Progenitor cell of endocrine pancreas (in vitro differentiated cells): ENCODE results near the gene DHDH. TPM values are rescaled to one million over a fixed set of nuclear protein-coding genes. Genes with fewer than 3 reads are reported as not detected.

Experiments used
- DNase-seq: peaks from one replicate; pipeline ENCODE4 v3.0.0; 2021; ENCODE audit warnings: low spot score; ENCODE audit not compliant: unreplicated experiment
- H3K27ac Mint-ChIP-seq: 2 replicates; pipeline ENCODE4 v1.8.0; 2021; ENCODE audit warnings: mild to moderate bottlenecking, moderate library complexity, mixed read lengths
- H3K27me3 Mint-ChIP-seq: 2 replicates; pipeline ENCODE4 v1.8.0; 2021; ENCODE audit warnings: mixed read lengths
- H3K36me3 Mint-ChIP-seq: 2 replicates; pipeline ENCODE4 v1.8.0; 2022; ENCODE audit warnings: mixed read lengths; ENCODE audit not compliant: insufficient read depth
- H3K4me1 Mint-ChIP-seq: 2 replicates; pipeline ENCODE4 v1.8.0; 2021; ENCODE audit warnings: low read depth, mixed read lengths
- H3K4me3 Mint-ChIP-seq: 2 replicates; pipeline ENCODE4 v1.8.0; 2021; ENCODE audit warnings: low read depth, mild to moderate bottlenecking, moderate library complexity, mixed read lengths
- H3K9me3 Mint-ChIP-seq: 2 replicates; pipeline ENCODE4 v1.8.0; 2021; ENCODE audit warnings: low read depth, mixed read lengths
- CTCF ChIP-seq: fragments of 200-600 bp; sonication (generic); IDR thresholded peaks from one replicate; pipeline ENCODE4 v1.5.0; 2021; ENCODE audit warnings: antibody characterized with exemption, mild to moderate bottlenecking; ENCODE audit not compliant: unreplicated experiment
- total RNA-seq: library from RNA; stranded (reverse); gene quantifications from 2 replicates; pipeline ENCODE4 v1.2.1, GENCODE V29; 2021

DHDH gene
- total RNA-seq, 1 donor from 2014 or later, result 1.8 TPM

- no peak for DNase-seq
- Mint-ChIP-seq H3K9me3 (no peaks in the 10 kb centered on the region), H3K27me3 (no peaks in the 10 kb centered on the region), H3K36me3 (peaks cover 1% of the 10 kb centered on the region), H3K27ac (no peak overlapping the region), H3K4me1 (no peaks in the 10 kb centered on the region), H3K4me3 (no peak overlapping the region)
- no peak for TF ChIP-seq CTCF
Measured at GRCh38 chr19:48945817-48946216, 12.3 kb downstream of the DHDH start.

DNA sequence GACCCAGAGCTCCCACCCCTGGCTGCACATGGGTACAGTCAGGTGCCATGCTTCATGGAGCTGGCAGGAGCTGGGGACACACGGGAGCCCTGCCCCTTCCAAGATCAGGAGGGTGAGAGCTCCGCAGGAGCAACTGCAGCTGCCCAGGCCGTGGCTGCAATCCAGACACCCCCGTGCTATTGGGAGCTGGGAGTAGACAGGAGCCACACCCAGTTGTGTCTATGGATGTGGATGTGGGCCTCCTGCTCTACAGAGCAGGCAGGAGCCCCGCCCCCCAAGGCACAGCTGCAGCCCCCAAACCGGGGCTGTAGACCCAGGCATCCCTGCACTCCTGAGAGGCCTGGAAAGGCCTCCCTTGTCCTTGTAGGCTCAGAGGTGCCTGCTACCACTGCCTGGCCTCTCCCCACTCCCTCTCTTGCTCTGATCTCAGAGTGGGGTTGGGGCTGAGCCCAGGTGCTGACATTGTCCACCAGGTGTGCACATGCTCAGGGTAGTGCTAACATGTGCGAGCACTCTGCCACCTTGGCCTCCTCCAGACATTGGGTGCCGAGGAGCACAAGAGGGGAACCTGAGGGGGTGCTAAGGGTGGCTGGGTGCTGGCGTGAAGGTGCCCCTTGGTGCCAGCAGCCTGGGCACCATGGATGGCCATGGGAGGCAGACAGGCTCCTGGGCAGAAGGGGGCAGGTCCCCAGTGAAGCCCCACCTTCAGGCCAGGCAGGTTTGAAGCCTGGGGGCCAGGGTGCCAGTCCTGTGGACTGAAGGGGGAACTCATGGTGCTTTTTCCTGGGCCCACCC, 13.2 kb downstream of the DHDH start:
- H3K4me3 Mint-ChIP-seq, result no peak overlapping the region
- no peak for TF ChIP-seq CTCF
- no peak overlapping the region for H3K27ac Mint-ChIP-seq
- no peaks in the 10 kb centered on the region for H3K9me3 Mint-ChIP-seq
- DNase-seq, result no peak
- no peaks in the 10 kb centered on the region for H3K4me1 Mint-ChIP-seq
- H3K27me3 Mint-ChIP-seq, result no peaks in the 10 kb centered on the region
- no peaks in the 10 kb centered on the region for H3K36me3 Mint-ChIP-seq

GRCh38 chr19:48947258-48947542, 13.7 kb downstream of the DHDH start:
- Mint-ChIP-seq H3K27ac (no peak overlapping the region), H3K9me3 (no peaks in the 10 kb centered on the region), H3K27me3 (no peaks in the 10 kb centered on the region), H3K36me3 (no peaks in the 10 kb centered on the region), H3K4me3 (no peak overlapping the region), H3K4me1 (no peaks in the 10 kb centered on the region)
- no peak for TF ChIP-seq CTCF
- no peak for DNase-seq

GRCh38 chr19:48950159-48950558, 16.7 kb downstream of the DHDH start:
- Mint-ChIP-seq H3K4me1 (peaks cover under 1% of the 10 kb centered on the region), H3K9me3 (no peaks in the 10 kb centered on the region), H3K36me3 (no peaks in the 10 kb centered on the region), H3K27me3 (no peaks in the 10 kb centered on the region), H3K4me3 (no peak overlapping the region), H3K27ac (no peak overlapping the region)
- TF ChIP-seq CTCF, result no peak
- no peak for DNase-seq

DNA sequence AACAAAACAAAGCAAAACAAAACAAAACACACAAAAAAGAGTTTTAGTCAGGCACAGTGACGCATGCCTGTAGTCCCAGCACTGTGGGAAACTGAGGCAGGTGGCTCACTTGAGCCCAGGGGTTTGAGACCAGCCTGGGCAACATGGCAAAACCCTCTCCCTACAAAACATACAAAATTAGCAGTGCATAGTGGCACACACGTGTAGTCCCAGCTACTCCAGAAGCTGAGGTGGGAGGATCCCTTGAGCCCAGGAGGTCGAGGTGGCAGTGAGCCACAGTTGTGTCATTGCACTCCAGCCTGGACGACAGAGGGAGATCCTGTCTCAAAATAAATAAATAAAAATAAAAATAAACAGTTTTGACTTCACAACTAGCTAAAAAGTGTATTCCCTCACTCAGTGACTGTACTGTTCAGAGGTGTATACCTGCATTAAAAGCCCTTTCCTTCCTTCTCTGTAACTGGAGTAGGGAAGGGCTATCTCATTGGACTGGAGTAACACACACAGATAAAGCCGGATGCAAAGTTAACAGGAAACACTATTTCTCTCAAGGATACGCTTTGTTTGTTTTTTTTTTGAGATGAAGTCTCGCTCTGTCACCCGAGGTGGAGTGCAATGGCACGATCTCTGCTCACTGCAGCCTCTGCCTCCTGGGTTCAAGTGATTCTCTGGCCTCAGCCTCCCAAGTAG, 17.5 kb downstream of the DHDH start:
- no peak for DNase-seq
- Mint-ChIP-seq H3K4me3 (no peak overlapping the region), H3K9me3 (no peaks in the 10 kb centered on the region), H3K4me1 (peaks cover 7% of the 10 kb centered on the region), H3K27me3 (no peaks in the 10 kb centered on the region), H3K27ac (no peak overlapping the region), H3K36me3 (no peaks in the 10 kb centered on the region)
- no peak for TF ChIP-seq CTCF
